ENCODE data around the gene EVA1A.
A peak's percentile ranks its signal among the peaks of the same experiment; 100 is the strongest.
"Not testable (repeated sequence)": the region's sequence is repeated elsewhere in the genome, so short reads cannot be mapped to it uniquely, and the experiment has no call there.

EVA1A gene

DNA sequence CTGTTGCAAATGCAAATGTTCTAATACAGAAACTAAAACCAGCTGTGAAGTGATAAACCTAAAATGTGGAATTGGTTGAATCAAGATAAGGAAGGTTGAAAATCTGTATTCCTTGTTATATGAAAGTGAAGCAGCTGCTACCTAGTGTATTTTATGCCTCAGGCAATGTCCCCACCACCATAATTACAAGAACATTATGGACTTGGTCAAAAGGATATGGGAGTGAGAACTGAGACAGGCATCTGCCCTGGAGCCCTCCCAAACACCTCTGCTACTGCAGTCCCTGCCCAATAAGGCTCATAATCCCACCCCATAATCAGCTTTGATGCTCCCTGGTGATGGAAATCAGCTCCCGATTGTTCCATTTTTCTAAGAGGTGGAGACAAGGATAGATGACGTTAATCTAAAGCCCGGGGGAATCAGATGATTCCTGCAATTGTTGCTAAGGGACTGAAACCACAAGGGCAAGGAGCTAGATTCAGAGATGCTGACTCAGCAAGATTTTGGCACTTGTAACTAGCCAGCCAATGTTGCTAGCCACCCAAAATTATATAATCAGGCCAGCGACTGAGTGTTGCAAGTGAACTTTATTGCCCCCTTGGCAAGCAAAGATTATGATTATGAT, 69.5 kb downstream of the EVA1A start:
- TF ChIP-seq, protein P1, sequence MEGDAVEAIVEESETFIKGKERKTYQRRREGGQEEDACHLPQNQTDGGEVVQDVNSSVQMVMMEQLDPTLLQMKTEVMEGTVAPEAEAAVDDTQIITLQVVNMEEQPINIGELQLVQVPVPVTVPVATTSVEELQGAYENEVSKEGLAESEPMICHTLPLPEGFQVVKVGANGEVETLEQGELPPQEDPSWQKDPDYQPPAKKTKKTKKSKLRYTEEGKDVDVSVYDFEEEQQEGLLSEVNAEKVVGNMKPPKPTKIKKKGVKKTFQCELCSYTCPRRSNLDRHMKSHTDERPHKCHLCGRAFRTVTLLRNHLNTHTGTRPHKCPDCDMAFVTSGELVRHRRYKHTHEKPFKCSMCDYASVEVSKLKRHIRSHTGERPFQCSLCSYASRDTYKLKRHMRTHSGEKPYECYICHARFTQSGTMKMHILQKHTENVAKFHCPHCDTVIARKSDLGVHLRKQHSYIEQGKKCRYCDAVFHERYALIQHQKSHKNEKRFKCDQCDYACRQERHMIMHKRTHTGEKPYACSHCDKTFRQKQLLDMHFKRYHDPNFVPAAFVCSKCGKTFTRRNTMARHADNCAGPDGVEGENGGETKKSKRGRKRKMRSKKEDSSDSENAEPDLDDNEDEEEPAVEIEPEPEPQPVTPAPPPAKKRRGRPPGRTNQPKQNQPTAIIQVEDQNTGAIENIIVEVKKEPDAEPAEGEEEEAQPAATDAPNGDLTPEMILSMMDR (conservative IDR thresholded peaks at IDR 0.05; ENCODE audit: control insufficient read depth, insufficient read depth, low read depth, low read length) = no peak
- H3K4me3 ChIP-seq (ENCODE audit: control insufficient read depth, low read depth, low read length) = no peak overlapping the region
- peak; percentile 89 for DNase-seq (ENCODE audit: low read depth)

DNA sequence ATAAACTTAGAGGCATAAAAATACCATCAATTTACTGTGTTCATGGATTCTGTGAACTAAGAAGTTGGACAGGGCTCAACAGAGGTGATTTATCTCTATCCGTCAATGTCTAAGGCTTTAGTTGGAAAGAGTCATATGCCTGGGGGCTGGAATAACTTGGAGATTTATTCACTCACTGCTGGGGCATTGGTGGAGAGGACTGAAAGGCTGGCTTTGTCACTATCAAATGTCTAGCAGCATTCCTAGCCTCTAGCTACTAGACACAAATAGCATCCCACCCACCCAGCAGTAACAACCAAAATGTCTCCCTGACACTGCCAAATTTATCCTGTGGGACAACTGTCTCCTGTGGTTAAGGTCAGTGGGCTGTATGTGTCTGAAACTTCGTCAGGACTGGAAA, 71.0 kb downstream of the EVA1A start:
- TF ChIP-seq, protein P1 (conservative IDR thresholded peaks at IDR 0.05; ENCODE audit: control insufficient read depth, insufficient read depth, low read depth, low read length) = no peak
- no peak for DNase-seq (ENCODE audit: low read depth)
- H3K4me3 ChIP-seq (ENCODE audit: control insufficient read depth, low read depth, low read length) = no peak overlapping the region

DNA sequence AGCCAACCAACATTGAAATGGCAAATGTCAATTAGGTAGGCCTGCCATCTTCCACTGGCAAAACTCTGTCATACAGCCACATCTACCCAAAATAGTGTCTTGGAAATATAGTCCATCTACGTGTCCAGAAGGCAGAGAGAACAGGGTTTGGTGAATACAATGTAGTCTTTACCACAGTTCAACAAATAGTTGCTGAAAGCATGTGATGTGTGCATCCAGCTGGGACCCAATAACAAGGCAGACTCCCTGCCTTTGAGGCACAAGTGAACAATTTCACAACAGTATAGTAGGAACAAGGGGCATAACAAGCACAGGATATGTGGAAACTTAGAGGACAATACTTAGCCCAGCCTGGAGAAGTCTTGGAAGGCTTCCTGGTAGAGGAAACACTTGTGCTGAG, 72.6 kb downstream of the EVA1A start:
- no peak overlapping the region for H3K4me3 ChIP-seq (ENCODE audit: control insufficient read depth, low read depth, low read length)
- DNase-seq (ENCODE audit: low read depth) = no peak
- TF ChIP-seq, protein P1 (conservative IDR thresholded peaks at IDR 0.05; ENCODE audit: control insufficient read depth, insufficient read depth, low read depth, low read length) = no peak

DNA sequence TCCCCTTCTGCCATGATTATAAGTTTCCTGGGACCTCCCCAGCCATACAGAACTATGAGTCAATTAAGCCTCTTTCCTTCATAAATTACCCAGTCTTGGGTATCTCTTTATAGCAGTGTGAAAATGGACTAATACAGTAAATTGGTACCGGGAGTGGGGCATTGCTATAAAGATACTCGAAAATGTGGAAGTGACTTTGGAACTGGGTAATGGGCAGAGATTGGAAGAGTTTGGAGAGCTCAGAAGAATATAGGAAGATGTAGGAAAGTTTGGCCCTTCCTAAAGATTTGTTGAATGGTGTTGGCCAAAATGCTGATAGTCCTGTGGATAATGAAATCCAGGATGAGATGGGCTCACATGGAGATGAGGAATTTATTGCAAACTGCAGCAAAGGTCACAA, 74.0 kb downstream of the EVA1A start:
- H3K4me3 ChIP-seq (ENCODE audit: control insufficient read depth, low read depth, low read length); DNase-seq (ENCODE audit: low read depth): not testable (repeated sequence)

DNA sequence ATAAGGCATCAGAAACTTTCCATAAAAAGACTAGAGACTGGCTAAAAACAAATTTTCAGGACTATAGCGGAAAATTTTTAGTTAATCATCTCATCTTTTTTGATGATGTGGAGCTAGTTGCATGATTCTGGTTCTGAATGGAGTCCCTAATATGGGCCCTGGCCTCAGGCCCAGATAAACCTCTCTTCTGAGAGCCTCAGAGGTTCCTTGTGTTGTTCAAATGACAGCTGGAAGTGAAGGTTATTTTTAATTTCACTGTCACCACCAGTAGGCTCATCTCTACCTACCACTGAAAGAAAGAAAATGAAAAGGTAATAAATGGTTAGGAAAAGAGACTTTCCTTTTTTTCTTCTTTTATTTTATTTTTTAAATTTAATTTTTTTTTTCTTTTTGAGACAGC, 75.9 kb downstream of the EVA1A start:
- TF ChIP-seq, protein P1 (conservative IDR thresholded peaks at IDR 0.05; ENCODE audit: control insufficient read depth, insufficient read depth, low read depth, low read length) = no peak
- H3K4me3 ChIP-seq (ENCODE audit: control insufficient read depth, low read depth, low read length) = no peak overlapping the region
- DNase-seq (ENCODE audit: low read depth) = no peak

DNA sequence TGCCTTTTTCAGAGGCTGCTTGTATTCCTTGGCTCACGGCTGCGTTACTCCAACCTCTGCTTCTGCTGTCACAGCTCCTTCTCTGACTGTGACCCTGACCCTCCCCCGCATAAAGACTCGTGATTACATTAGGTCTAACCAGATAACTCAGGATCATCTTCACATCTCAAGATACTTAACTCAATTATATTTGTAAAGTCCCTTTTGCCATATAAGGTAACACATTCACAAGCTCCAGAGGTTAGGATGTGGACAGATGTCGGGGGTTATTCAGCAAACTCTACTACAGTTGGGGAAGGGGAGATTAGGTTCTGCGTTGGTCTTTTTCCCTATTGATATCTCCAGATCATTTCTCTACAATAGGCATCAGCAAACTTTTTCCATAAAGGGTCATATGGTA, 76.9 kb downstream of the EVA1A start:
- DNase-seq (ENCODE audit: low read depth) = no peak
- H3K4me3 ChIP-seq (ENCODE audit: control insufficient read depth, low read depth, low read length) = no peak overlapping the region
- TF ChIP-seq, protein P1 (conservative IDR thresholded peaks at IDR 0.05; ENCODE audit: control insufficient read depth, insufficient read depth, low read depth, low read length) = no peak

DNA sequence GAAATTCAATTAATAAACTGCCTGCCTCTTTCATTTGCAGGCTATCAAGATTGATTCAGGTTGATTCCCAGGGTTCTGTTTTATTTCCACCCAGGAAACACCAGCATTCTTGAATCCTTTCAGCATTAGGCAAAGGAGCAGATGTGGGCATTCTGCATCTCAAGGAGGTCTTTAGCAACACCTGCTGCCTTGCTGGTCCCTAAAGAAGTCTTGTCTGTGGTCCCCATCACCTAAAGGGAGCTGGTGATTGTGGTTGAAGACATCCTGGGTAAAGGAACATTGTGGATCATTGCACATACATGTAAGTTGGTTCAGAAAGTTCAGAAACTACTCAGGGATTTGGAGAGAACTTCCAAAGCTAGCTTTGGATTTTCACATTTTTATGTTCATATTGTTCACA, 78.3 kb downstream of the EVA1A start:
- TF ChIP-seq, protein P1 (conservative IDR thresholded peaks at IDR 0.05; ENCODE audit: control insufficient read depth, insufficient read depth, low read depth, low read length) = no peak
- no peak for DNase-seq (ENCODE audit: low read depth)
- no peak overlapping the region for H3K4me3 ChIP-seq (ENCODE audit: control insufficient read depth, low read depth, low read length)
